IgD-negative memory B cell (primary cell): Measurements from ENCODE around the gene TDRD12. TPM values are rescaled to one million over a fixed set of nuclear protein-coding genes. Genes with fewer than 3 reads are reported as not detected.
"Not testable (repeated sequence)": the region's sequence is repeated elsewhere in the genome, so short reads cannot be mapped to it uniquely, and the experiment has no call there.

Source experiments
- H3K27ac Mint-ChIP-seq, 3 donors: one replicate each; pipeline ENCODE4 v1.8.0; 2020 to 2022; ENCODE audit warnings: mild to moderate bottlenecking in 3 of 3, mixed read lengths in 3 of 3, moderate library complexity in 1 of 3
- H3K27me3 Mint-ChIP-seq: one replicate; pipeline ENCODE4 v1.8.0; 2021; ENCODE audit warnings: mixed read lengths
- H3K36me3 Mint-ChIP-seq: one replicate; pipeline ENCODE4 v1.8.0; 2020; ENCODE audit warnings: mild to moderate bottlenecking, mixed read lengths
- H3K4me1 Mint-ChIP-seq, 3 donors: one replicate each; pipeline ENCODE4 v1.8.0; 2020 to 2022; ENCODE audit warnings: mixed read lengths in 3 of 3, mild to moderate bottlenecking in 1 of 3
- H3K4me3 Mint-ChIP-seq, 4 donors: one replicate each; pipeline ENCODE4 v1.8.0; 2020 to 2022; ENCODE audit warnings: mild to moderate bottlenecking in 4 of 4, mixed read lengths in 4 of 4, moderate library complexity in 3 of 4
- H3K9me3 Mint-ChIP-seq, 3 donors: one replicate each; pipeline ENCODE4 v1.8.0; 2020 to 2021; ENCODE audit warnings: mixed read lengths in 3 of 3, mild to moderate bottlenecking in 1 of 3
- polyA plus RNA-seq: library from polyadenylated mRNA; unstranded; fragments of 300-500 nt; fragmentation: Illumina TruSeq; gene quantifications from one replicate; pipeline ENCODE4 v1.2.3, GENCODE V29; 2021

Gene TDRD12
- polyA plus RNA-seq, 1 donor from 2014 or later: not detected

DNA sequence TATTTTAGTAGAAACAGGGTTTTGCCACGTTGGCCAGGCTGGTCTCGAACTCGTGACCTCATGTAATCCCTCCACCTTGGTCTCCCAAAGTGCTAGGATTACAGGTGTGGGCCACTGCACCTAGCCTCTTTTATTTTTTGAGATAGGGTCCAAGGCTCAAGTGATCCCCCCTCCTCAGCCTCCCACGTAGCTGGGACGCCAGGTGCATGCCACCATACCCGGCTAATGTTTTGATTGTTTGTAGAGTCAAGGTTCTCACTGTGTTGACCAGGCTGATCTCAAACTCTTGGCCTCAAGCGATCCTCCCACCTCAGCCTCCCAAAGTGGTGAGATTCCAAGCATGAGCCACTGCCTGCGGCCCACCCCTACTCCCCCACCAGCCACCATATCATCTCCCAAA lies 143.7 kb downstream of the TDRD12 start:
- Mint-ChIP-seq H3K4me3 (no peak overlapping the region), H3K4me1 (no peaks in the 10 kb centered on the region), H3K9me3 (no peaks in the 10 kb centered on the region), H3K36me3 (peaks cover 2% of the 10 kb centered on the region), H3K27ac (no peak overlapping the region), H3K27me3 (peaks cover 3% of the 10 kb centered on the region)

GRCh38 chr19:32863841-32864240 lies 144.3 kb downstream of the TDRD12 start:
- Mint-ChIP-seq H3K4me3 (no peak overlapping the region), H3K4me1 (no peaks in the 10 kb centered on the region), H3K27me3 (peaks cover 3% of the 10 kb centered on the region), H3K36me3 (peaks cover 2% of the 10 kb centered on the region), H3K9me3 (no peaks in the 10 kb centered on the region), H3K27ac (no peak overlapping the region)

DNA sequence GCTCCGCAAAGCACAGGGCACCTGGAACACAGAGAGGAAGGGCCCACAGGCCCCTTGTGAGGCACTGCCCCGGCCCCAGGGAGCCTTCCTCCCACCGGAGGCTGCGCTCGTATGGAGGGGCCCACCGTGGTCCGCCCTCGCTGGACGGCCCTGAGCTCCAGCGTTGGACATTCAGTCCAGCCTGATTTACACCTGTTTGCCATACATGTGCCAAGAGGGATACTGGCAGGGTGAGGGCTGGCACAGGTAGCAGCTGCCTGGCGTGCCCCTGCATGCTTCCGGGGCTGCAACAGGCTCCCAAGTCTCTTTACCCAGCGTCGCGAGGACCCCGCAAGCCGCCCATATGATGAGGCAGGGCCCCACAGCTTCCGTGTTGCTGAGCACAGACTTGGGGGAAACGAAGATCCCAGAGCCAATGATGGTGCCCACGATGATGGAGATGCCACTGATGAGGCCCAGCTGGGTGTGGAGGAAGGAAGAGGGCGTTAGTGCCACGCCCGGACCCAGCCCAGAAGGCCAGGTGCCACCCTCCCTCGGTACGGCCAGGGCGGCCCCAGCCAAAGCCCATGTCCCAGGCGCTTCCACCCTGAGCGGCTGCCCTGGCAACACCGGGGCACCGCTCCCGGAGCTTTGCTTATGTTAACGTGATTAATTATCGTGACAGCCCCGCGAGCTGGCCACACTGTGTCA lies 144.9 kb downstream of the TDRD12 start:
- H3K27me3 Mint-ChIP-seq: peaks cover 3% of the 10 kb centered on the region
- no peaks in the 10 kb centered on the region for H3K9me3 Mint-ChIP-seq
- H3K27ac Mint-ChIP-seq: no peak overlapping the region
- H3K4me3 Mint-ChIP-seq: no peak overlapping the region
- H3K4me1 Mint-ChIP-seq: no peaks in the 10 kb centered on the region
- peaks cover 2% of the 10 kb centered on the region for H3K36me3 Mint-ChIP-seq

- no peaks in the 10 kb centered on the region for H3K4me1 Mint-ChIP-seq
- no peak overlapping the region for H3K27ac Mint-ChIP-seq
- peaks cover 2% of the 10 kb centered on the region for H3K36me3 Mint-ChIP-seq
- peaks cover 3% of the 10 kb centered on the region for H3K27me3 Mint-ChIP-seq
- H3K4me3 Mint-ChIP-seq: no peak overlapping the region
- no peaks in the 10 kb centered on the region for H3K9me3 Mint-ChIP-seq
Measured at GRCh38 chr19:32865326-32865725, 145.8 kb downstream of the TDRD12 start.

DNA sequence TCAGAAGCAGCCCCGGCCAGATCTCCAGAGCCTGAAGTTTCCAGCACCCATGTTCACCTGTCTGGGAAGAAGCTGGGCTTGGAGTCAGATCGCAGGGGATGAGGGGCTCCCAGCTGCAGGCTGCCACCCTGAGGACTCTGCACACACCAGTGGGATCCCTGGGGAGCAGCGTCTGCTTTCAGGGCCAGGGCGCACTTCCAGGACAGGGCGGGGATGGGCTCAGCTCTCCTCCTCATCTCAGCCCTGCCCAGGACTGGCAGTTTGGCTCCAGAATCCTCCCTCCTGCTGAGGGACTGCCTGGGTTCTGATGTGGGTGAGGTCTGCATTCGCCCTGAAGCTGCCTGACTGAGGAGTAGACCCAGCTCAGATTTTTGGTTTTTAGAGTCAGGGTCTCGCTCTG lies 146.5 kb downstream of the TDRD12 start:
- Mint-ChIP-seq H3K27ac (no peak overlapping the region), H3K4me1 (no peaks in the 10 kb centered on the region), H3K36me3 (peaks cover 2% of the 10 kb centered on the region), H3K4me3 (no peak overlapping the region), H3K9me3 (no peaks in the 10 kb centered on the region), H3K27me3 (peaks cover 3% of the 10 kb centered on the region)

DNA sequence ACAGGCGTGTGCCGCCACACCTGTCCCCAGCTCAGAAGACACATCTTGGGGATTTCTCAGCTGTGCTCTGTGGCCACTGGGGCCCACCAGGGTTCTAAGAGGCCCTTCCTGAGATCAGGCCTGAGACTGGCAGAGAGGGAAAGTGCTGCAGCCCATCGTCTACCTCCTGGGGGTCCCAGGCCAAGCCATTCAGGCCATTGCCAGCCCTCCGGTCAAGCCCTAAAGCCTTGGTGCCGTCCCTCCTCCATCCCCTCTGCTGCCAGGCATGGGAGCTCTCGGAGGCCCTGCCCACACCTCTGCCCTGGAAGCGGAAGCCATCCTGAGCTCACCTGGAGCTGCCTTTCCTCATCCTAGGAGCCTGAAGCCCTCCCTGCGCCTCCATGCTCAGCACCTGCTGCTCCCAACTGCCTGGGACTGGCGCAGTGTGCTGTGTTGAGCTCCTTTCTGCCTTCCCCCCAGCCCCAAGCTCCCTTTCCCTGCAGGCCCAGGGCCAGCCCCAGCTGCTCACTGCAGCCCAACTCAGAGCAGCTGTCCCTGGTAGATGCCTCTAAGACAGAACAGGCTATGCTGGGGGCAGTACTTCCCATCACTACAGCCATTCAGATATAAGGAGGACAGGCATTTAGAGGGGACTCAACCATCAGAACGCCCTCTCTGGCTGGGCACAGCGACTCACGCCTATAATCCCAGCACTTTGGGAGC lies 147.1 kb downstream of the TDRD12 start:
- H3K4me3 Mint-ChIP-seq: no peak overlapping the region
- no peak overlapping the region for H3K27ac Mint-ChIP-seq
- no peaks in the 10 kb centered on the region for H3K4me1 Mint-ChIP-seq
- peaks cover 2% of the 10 kb centered on the region for H3K36me3 Mint-ChIP-seq
- H3K9me3 Mint-ChIP-seq: no peaks in the 10 kb centered on the region
- peaks cover 3% of the 10 kb centered on the region for H3K27me3 Mint-ChIP-seq

- not testable (repeated sequence) for H3K4me1 Mint-ChIP-seq, H3K27ac Mint-ChIP-seq, H3K4me3 Mint-ChIP-seq, H3K27me3 Mint-ChIP-seq, H3K36me3 Mint-ChIP-seq, H3K9me3 Mint-ChIP-seq
Measured at GRCh38 chr19:32867436-32867835, 147.9 kb downstream of the TDRD12 start.

GRCh38 chr19:32868206-32868950 lies 148.8 kb downstream of the TDRD12 start:
- Mint-ChIP-seq H3K9me3 (no peaks in the 10 kb centered on the region), H3K27ac (no peak overlapping the region), H3K4me1 (peaks cover 0 to 2% (median 0%) of the 10 kb centered on the region in 3 donors), H3K36me3 (no peaks in the 10 kb centered on the region), H3K4me3 (no peak overlapping the region), H3K27me3 (no peaks in the 10 kb centered on the region)

GRCh38 chr19:32869369-32869965 lies 149.9 kb downstream of the TDRD12 start, which contains the start of gene SLC7A9:
Gene SLC7A9, minus strand, starts transcription at chr19:32869767. Its CDS starts 1,233 bp downstream, at chr19:32868534.
- Mint-ChIP-seq H3K4me3 (no peak within 1 kb of the TSS), H3K36me3 (no peaks in the 10 kb centered on the region), H3K4me1 (peaks cover 0 to 2% (median 0%) of the 10 kb centered on the region in 3 donors), H3K9me3 (no peaks in the 10 kb centered on the region), H3K27ac (no peak within 1 kb of the TSS), H3K27me3 (no peaks in the 10 kb centered on the region)

GRCh38 chr19:32869966-32870573 lies 150.5 kb downstream of the TDRD12 start:
- H3K27me3 Mint-ChIP-seq: no peaks in the 10 kb centered on the region
- no peaks in the 10 kb centered on the region for H3K36me3 Mint-ChIP-seq
- no peak overlapping the region for H3K27ac Mint-ChIP-seq
- peaks cover 0 to 2% (median 0%) of the 10 kb centered on the region in 3 donors for H3K4me1 Mint-ChIP-seq
- H3K9me3 Mint-ChIP-seq: no peaks in the 10 kb centered on the region
- no peak overlapping the region for H3K4me3 Mint-ChIP-seq

GRCh38 chr19:32870981-32871451 lies 151.4 kb downstream of the TDRD12 start:
- no peaks in the 10 kb centered on the region for H3K27me3 Mint-ChIP-seq
- H3K27ac Mint-ChIP-seq: no peak overlapping the region
- H3K4me3 Mint-ChIP-seq: no peak overlapping the region
- no peaks in the 10 kb centered on the region for H3K9me3 Mint-ChIP-seq
- peaks cover 0 to 2% (median 0%) of the 10 kb centered on the region in 3 donors for H3K4me1 Mint-ChIP-seq
- no peaks in the 10 kb centered on the region for H3K36me3 Mint-ChIP-seq

DNA sequence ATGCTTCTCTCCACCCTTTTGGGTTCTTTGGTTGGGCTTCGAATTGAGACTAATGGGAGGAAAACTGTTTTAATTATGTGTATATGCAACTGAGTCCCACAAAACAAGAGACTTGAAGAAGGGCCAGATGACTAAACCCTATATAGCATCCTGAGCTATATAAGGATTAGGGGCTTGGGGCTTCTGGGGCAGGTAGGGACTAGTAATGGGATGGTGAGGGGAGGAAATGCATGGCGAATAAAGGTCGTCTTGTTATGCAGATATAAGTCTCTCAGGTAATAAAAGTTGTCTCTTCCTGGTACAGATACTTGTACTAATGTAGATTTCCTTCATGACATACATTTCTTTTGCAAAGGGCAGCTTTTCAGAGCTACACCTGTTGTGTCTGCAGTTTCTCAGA lies 152.8 kb downstream of the TDRD12 start:
- H3K4me1 Mint-ChIP-seq: peaks cover 0 to 2% (median 0%) of the 10 kb centered on the region in 3 donors
- H3K4me3 Mint-ChIP-seq: no peak overlapping the region
- H3K9me3 Mint-ChIP-seq: no peaks in the 10 kb centered on the region
- H3K27ac Mint-ChIP-seq: no peak overlapping the region
- no peaks in the 10 kb centered on the region for H3K27me3 Mint-ChIP-seq
- H3K36me3 Mint-ChIP-seq: no peaks in the 10 kb centered on the region

DNA sequence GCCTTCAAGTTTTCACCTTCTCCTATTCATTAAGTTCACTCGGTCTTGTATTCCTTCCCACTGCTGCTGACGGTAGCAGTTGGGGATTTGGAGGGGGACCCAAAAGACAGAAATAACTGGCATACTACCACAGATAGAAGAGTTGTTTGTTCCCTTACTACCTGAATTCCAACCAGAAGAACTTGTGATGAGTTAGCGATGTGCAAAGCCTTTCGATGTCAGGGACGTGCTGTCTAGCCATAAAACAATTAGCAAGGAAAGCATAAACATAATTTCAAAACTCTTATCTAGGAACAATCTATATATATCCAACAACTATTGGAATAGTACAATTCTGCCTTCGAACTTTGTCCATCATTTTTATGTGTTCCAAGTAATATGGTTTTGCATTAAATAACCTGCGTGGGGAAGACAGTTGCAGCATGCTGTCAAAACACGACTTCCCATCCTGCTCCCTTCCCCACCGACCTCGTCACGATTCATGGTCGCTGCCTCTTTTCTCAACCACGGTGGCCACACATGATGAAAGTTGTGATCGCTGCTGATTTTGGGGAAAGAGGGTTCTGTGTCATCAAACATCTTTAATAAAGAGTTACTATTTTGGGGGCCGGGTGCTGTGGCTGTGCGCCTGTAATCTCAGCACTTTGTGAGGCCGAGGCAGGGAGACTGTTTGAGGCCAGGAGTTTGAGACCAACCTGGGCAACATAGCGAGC lies 153.8 kb downstream of the TDRD12 start:
- Mint-ChIP-seq H3K4me1 (peaks cover 0 to 2% (median 0%) of the 10 kb centered on the region in 3 donors), H3K9me3 (no peaks in the 10 kb centered on the region), H3K27ac (no peak overlapping the region), H3K36me3 (peaks cover 2% of the 10 kb centered on the region), H3K27me3 (no peaks in the 10 kb centered on the region), H3K4me3 (no peak overlapping the region)

GRCh38 chr19:32874605-32875004 lies 155.0 kb downstream of the TDRD12 start:
- H3K9me3 Mint-ChIP-seq: no peaks in the 10 kb centered on the region
- no peaks in the 10 kb centered on the region for H3K27me3 Mint-ChIP-seq
- no peak overlapping the region for H3K4me3 Mint-ChIP-seq
- peaks cover 0 to 2% (median 0%) of the 10 kb centered on the region in 3 donors for H3K4me1 Mint-ChIP-seq
- H3K36me3 Mint-ChIP-seq: peaks cover 6% of the 10 kb centered on the region
- H3K27ac Mint-ChIP-seq: no peak overlapping the region
